Adrenal gland (tissue), 12 donors: Measurements from ENCODE around the gene SPOCK1. TPM values are rescaled to one million over a fixed set of nuclear protein-coding genes. Genes with fewer than 3 reads are reported as not detected.

Experiments
- DNase-seq, 7 donors: peaks; one replicate each; pipeline ENCODE4 v3.0.0-alpha.2; 2019 to 2020
- H3K27ac ChIP-seq, 5 donors: fragments of 200-600 bp; sonication (generic) in 4 of 5; 1 replicate in 3 of 5; 2 replicates in 2 of 5; pipeline versions ENCODE4 v1.5.1 to v1.8.0; 2016 to 2020; ENCODE audit warnings: mild to moderate bottlenecking in 1 of 5
- H3K27me3 ChIP-seq: fragments of 200-600 bp; 2 replicates; pipeline ENCODE4 v1.8.0; 2021
- H3K36me3 ChIP-seq, 2 donors: fragments of 200-600 bp; replicated peaks in 1 of 2; 1 replicate in 1 of 2; 2 replicates in 1 of 2; pipeline versions ENCODE4 v1.5.1 to v1.8.0; 2018 to 2022
- H3K4me1 ChIP-seq, 2 donors: fragments of 200-600 bp; replicated peaks in 1 of 2; 1 replicate in 1 of 2; 2 replicates in 1 of 2; pipeline versions ENCODE4 v1.5.1 to v1.8.0; 2018 to 2021
- H3K4me3 ChIP-seq, 4 donors: fragments of 200-600 bp; sonication (generic) in 3 of 4; one replicate each; pipeline ENCODE4 v1.5.1; 2016 to 2018
- H3K9me3 ChIP-seq, 3 donors: fragments of 200-600 bp; sonication (generic) in 1 of 3; replicated peaks in 1 of 3; 1 replicate in 2 of 3; 2 replicates in 1 of 3; pipeline versions ENCODE4 v1.5.1 to v1.8.0; 2016 to 2021
- POLR2A ChIP-seq, 2 donors: fragments of 450-650 bp; IDR thresholded peaks; one replicate each; pipeline ENCODE4 v1.6.1; 2017; ENCODE audit warnings: antibody characterized with exemption in 2 of 2, mild to moderate bottlenecking in 2 of 2, moderate library complexity in 1 of 2
- WGBS, 4 donors: extraction: QIAGEN DNeasy Blood & Tissue Kit in 2 of 4; methylation state at CpG; one replicate each; pipeline versions ENCODE4 v1.1.5 to v1.1.7; 2013 to 2017; 5-methylcytosine and 5-hydroxymethylcytosine counted together
- intact Hi-C, 2 donors: fragments of 100-400 bp; cut with DNase I; formaldehyde crosslinking; loops; one replicate each; pipeline versions ENCODE4 v1.14.1 to v1.15.0; 2022 to 2023
- polyA plus RNA-seq, 3 donors: library from polyadenylated mRNA; stranded (reverse); fragments of 200-250 nt in 2 of 3; fragments of 350-450 nt in 1 of 3; fragmentation: Illumina TruSeq in 1 of 3; extraction: RNeasy Lipid Tissue Mini Kit (QIAGEN cat#74804) in 1 of 3; gene quantifications; one replicate each; pipeline ENCODE4 v1.2.3, GENCODE V29; 2013 to 2014
- total RNA-seq, 9 donors: library from RNA; depleted of rRNA in 4 of 9; stranded (reverse); fragments of >200 nt in 4 of 9; fragments of 120-200 nt in 1 of 9; fragmentation: NEBNext Ultra II Directional in 1 of 9; extraction: Animal tissue kit (Norgen Biotek cat#: 25700) in 1 of 9; gene quantifications; one replicate each; pipeline versions ENCODE4 v1.1.0 to v1.2.4, GENCODE V29; 2013 to 2023
- TF ChIP-seq, protein P1 (sequence below), 6 experiments: fragments of 450-650 bp in 4 of 6; fragments of 200-600 bp in 2 of 6; sonication (generic) in 1 of 6; IDR thresholded peaks; 1 replicate in 5 of 6; 2 replicates in 1 of 6; pipeline versions ENCODE4 v1.5.1 to v1.8.0; 2016 to 2021; ENCODE audit warnings: antibody characterized with exemption in 6 of 6, mild to moderate bottlenecking in 2 of 6, moderate library complexity in 1 of 6
- donor health status: healthy with polysubstance abuse.
- donor health status: Bipolar disorder and iron deficiency.
- donor health status: DM: yes; HTN: yes; CAD: no.
- donor health status: DM: no; HTN: no; CAD: no.
- donor health status: DM: no; HTN: no; CAD: no.
- donor health status: DM: yes; HTN: yes; CAD: no.

SPOCK1 gene
- total and polyA plus RNA-seq, 12 donors, result 5.4 to 102 (median 55.6) TPM

DNA sequence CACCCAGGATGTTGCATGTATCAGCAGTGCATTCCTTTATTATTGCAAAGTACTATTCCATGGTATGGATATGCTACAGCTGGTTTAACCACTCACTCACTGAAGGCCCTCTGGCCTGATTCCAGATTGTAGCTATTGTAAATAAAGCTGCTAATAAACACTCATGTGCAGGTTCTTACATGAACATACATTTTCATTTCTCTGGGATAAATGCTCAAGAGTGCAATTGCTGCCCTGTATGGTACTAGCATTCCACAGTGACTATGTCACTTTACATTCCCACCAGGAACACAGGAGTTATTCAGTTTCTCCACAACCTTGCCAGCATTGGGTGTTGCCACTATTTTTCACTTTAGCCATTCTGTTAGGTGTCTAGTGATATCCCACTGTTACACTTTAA lies 267.6 kb downstream of the SPOCK1 start:
- Histone ChIP-seq H3K36me3 (no peaks in the 10 kb centered on the region), H3K4me1 (no peaks in the 10 kb centered on the region), H3K4me3 (no peak overlapping the region), H3K27ac (no peak overlapping the region), H3K9me3 (no peaks in the 10 kb centered on the region), H3K27me3 (no peaks in the 10 kb centered on the region)
- intact Hi-C loops, result no loop called here
- TF ChIP-seq POLR2A (IDR thresholded peaks at IDR 0.05), result no peak
- TF ChIP-seq, protein P1, sequence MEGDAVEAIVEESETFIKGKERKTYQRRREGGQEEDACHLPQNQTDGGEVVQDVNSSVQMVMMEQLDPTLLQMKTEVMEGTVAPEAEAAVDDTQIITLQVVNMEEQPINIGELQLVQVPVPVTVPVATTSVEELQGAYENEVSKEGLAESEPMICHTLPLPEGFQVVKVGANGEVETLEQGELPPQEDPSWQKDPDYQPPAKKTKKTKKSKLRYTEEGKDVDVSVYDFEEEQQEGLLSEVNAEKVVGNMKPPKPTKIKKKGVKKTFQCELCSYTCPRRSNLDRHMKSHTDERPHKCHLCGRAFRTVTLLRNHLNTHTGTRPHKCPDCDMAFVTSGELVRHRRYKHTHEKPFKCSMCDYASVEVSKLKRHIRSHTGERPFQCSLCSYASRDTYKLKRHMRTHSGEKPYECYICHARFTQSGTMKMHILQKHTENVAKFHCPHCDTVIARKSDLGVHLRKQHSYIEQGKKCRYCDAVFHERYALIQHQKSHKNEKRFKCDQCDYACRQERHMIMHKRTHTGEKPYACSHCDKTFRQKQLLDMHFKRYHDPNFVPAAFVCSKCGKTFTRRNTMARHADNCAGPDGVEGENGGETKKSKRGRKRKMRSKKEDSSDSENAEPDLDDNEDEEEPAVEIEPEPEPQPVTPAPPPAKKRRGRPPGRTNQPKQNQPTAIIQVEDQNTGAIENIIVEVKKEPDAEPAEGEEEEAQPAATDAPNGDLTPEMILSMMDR (IDR thresholded peaks at IDR 0.05), result no peak
- no peak for DNase-seq

DNA sequence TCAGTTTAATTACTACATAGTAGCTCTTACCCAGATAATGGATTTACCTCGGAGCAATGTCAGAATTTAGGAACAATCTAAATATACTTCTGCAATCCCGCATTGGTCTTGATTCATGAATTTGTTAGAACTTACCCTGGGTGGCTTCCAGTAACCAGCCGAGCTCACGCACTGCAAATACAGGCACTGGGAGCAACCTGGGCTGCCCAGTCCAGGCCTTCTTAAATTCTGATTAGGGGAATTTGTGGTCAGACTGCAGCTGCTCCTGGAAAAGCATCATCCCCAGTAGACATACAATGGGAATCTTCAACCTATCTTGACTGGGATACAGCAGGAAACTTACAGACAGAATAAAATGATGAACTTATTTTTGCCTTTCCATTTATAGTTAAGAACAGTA lies 270.3 kb downstream of the SPOCK1 start:
- Histone ChIP-seq H3K9me3 (no peaks in the 10 kb centered on the region), H3K36me3 (no peaks in the 10 kb centered on the region), H3K4me3 (no peak overlapping the region), H3K4me1 (no peaks in the 10 kb centered on the region), H3K27me3 (no peaks in the 10 kb centered on the region), H3K27ac (no peak overlapping the region)
- intact Hi-C loops, result loop anchor here in 1 of 2 donors (10.0 kb wide), 1 partner anchor 154 kb away; no protein-coding TSS in a partner anchor
- TF ChIP-seq, protein P1 (IDR thresholded peaks at IDR 0.05), result no peak
- TF ChIP-seq POLR2A (IDR thresholded peaks at IDR 0.05), result no peak
- 85 to 91% (median 87%) methylated on average over 4 of the region's 4 CpGs for WGBS, 4 donors
- DNase-seq, result no peak

DNA sequence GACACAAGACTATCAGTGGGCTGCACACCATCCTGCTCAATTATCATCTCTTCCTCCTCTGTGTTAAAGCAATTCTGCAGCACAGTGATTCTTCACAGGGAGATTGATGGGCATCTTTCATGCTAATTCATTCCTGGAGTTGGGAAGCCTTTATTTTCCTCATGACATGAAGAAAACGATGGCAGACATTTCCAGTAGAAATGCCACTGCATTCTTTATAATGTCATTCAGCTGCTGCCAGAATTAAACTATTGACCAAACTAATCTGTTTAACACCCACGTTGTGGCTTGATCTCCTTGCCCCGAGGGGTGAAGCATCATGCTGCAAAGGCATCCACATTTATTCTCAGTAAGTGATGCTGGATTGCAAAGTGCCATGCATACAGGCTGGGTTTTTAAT lies 273.0 kb downstream of the SPOCK1 start:
- DNase-seq, result no peak
- H3K36me3 ChIP-seq, result no peaks in the 10 kb centered on the region
- no peaks in the 10 kb centered on the region for H3K4me1 ChIP-seq
- H3K27me3 ChIP-seq, result no peaks in the 10 kb centered on the region
- intact Hi-C loops, result loop anchor here in 1 of 2 donors (10.0 kb wide), 1 partner anchor 151 kb away; no protein-coding TSS in a partner anchor
- H3K4me3 ChIP-seq, result no peak overlapping the region
- 71 to 81% (median 76%) methylated on average over 3 of the region's 3 CpGs for WGBS, 4 donors
- TF ChIP-seq POLR2A (IDR thresholded peaks at IDR 0.05), result no peak
- TF ChIP-seq, protein P1 (IDR thresholded peaks at IDR 0.05), result no peak
- H3K27ac ChIP-seq, result no peak overlapping the region
- H3K9me3 ChIP-seq, result no peaks in the 10 kb centered on the region

DNA sequence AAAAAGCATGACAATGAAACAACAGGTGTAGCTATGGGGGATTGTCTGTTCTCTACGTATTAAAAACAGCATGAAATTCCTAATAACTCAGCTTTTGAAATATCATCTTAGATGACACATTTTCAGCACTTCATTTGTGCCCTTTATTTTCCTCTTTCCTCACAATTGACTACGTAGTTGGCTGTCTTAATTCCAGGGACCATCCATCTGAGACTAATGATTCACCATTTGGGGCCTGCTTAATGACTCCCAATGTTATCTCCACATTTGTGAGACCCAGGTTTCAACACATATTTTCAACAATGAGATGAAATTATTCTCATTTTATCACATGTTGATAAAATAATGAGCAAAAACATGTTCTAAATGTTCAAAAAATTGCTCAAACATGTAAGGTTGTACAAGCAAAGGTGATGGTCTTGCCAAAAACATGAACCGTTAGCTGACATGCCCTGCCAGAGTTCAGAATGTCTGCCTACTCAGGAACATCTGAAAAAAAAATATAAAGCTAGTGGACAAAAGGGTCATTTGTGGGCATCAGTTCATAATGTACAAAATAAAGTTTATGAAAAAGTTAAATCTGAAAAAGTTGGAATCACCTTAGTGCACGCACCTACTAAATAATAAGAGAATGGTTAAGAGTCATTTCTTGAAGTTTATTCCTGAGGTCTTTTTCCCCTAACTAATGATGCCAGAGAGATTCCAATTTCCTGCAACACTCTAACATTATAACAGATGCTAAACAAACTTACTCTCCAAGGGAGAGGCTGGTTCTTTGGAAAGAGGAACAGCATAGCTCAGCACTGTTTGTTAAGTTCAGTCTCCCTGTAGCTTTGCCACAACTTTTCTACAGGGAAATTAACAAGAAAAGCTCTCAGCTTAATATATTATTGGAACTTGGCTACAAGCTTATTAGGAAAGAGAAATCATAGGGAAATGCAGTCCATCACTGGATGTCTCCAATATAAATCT lies 275.5 kb downstream of the SPOCK1 start:
- H3K27me3 ChIP-seq, result no peaks in the 10 kb centered on the region
- intact Hi-C loops, result loop anchor here in 1 of 2 donors (10.0 kb wide), 1 partner anchor 149 kb away; no protein-coding TSS in a partner anchor
- no peaks in the 10 kb centered on the region for H3K9me3 ChIP-seq
- no peak for TF ChIP-seq POLR2A (IDR thresholded peaks at IDR 0.05)
- TF ChIP-seq, protein P1 (IDR thresholded peaks at IDR 0.05), result no peak
- H3K4me3 ChIP-seq, result no peak overlapping the region
- WGBS, 4 donors, result 83 to 89% (median 87%) methylated on average over 4 of the region's 4 CpGs
- H3K4me1 ChIP-seq, result peaks cover 0 to 7% of the 10 kb centered on the region in 2 donors
- no peak for DNase-seq
- H3K27ac ChIP-seq, result no peak overlapping the region
- no peaks in the 10 kb centered on the region for H3K36me3 ChIP-seq
